DMS 273 treated with DMSO at 0.1 percent for 48 hours (cell line): ENCODE results near the gene NGEF.
"Not testable (repeated sequence)": the region's sequence is repeated elsewhere in the genome, so short reads cannot be mapped to it uniquely, and the experiment has no call there.

Source experiments
- DNase-seq: peaks from one replicate; lab custom pipeline; 2025; lab: John Stamatoyannopoulos, UW

Gene NGEF

DNA sequence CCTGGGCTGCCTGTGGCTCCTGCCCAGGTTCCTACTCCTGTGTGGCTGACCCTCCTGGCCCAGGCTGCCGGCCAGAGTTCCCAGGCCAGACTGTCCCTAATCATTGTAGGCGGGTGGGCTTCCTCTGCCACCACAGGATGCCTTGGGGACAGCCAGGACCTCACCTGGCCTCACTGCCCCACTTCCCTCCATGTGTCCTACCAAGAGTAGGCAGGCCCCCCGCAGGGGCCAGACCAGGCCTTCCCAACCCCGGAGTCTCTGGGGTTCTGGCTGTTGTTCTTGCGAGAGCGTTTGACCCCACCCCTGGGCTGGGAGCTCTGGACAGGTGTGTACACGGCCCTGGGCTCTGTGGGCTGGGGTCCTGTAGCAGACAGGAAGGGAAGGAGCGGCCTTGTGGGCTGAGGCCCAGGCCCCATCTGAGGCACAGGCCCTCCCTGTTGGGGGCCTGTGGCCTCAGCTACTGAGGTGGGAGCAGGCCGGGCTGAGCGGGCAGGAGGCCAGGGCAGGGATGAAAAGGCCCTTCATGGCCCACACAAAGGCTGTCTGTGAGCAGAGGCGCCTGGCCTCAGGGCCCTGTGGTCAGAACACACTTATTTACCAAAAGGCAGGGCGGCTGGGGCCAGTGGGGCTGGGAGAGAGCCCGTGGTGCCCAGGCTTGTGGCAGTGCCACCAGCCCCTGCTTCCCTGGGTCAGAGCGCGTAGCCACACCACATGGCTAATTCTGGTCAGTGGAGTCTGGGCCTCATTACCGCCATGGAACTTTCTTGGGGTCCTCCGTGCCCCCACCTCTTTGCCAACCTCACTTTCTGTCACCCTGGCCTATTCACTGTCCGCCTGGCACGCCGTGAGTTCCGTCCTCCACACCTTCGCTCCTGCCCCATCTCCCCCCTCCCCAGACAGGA lies 141.0 kb downstream of the NGEF start:
- DNase-seq = no peak

DNA sequence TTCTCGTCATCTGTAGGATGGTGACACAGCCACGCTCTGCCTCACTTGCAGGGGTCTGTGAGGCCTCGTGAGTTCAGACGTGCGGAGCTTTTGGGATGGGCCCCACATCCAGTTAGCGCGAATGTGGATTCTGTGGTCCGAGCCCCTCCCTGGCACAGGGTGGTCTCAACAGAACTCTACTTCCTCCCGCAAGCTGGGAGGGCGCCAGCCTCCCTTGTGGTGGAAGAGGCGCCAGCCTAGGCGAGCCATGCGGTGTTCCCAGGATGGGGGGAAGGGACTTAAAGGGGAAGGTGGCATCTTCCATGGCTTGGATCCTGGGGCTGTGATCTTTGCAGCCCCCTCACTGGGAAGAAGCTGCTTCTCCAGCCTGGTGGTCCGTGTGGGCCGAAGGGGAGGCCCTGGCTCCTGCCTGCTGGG lies 141.6 kb downstream of the NGEF start:
- DNase-seq = no peak

DNA sequence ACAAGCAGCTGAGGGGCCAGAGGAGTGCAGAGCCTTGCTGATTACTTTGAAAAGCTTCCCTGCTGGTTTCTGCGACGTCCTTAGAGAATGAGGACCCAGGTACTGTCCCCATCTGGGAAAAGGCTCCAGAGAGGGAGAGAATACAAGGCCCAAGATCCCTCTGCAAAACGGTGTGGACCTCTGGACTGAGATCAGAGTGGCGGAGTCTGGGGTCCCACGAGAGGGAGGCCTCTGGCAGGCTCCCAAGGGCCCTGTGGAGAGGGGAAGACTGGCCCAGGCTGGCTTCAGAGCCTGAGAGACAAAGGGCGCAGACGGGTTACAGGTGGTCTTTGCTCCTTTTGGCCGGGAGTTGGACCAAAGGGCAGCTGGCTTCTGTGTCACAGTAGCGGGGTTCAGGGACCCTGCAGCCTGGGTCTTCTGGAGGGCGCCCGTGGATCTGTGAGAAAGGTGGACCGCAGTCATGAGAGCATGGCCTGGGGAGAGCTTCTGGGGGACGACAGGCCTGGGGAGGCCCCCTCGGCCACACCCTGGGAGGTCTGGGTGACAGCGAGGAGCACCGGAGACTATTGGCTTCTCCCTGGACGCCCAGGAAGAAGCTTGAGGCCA lies 142.2 kb downstream of the NGEF start:
- no peak for DNase-seq

DNA sequence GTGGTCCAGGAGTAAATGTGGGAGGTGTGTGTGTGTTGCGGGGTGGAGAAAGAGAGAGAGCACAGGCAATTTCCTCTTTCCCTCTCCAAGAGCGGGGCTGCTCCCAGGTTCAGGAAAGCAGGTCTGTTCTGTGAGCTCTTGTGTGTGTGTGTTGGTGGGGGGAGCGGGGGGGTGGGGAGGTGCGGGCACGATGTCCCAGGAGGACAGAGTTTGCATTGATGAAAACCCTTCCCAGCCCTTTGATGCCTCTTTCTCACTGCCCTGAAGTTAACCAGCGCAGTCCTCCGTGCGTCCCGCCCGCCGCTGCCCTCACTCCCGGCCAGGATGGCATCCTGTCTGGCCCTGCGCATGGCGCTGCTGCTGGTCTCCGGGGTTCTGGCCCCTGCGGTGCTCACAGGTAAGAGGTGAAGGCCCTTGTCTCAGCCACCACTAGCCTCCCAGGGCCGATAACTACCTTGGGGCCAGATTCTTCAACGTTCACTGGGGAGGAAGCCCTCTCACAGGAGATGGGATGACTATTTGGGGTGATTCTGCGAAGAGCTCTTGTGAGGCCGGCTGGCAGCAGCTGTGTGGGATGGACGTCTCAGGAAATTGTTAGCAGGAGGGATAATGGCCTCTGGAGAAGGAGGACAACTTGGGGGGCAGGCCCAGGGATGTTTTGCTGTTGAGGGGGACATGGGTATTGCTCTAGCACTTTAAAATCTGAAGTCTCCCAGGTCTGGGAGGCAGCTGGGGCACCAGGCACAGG lies 142.9 kb downstream of the NGEF start, which contains the start of gene SNORC:
Gene SNORC (plus strand): TSS at position 247 of the 748 bp plus-strand sequence. CDS start 78 bp downstream, at position 325.
- DNase-seq = no peak

DNA sequence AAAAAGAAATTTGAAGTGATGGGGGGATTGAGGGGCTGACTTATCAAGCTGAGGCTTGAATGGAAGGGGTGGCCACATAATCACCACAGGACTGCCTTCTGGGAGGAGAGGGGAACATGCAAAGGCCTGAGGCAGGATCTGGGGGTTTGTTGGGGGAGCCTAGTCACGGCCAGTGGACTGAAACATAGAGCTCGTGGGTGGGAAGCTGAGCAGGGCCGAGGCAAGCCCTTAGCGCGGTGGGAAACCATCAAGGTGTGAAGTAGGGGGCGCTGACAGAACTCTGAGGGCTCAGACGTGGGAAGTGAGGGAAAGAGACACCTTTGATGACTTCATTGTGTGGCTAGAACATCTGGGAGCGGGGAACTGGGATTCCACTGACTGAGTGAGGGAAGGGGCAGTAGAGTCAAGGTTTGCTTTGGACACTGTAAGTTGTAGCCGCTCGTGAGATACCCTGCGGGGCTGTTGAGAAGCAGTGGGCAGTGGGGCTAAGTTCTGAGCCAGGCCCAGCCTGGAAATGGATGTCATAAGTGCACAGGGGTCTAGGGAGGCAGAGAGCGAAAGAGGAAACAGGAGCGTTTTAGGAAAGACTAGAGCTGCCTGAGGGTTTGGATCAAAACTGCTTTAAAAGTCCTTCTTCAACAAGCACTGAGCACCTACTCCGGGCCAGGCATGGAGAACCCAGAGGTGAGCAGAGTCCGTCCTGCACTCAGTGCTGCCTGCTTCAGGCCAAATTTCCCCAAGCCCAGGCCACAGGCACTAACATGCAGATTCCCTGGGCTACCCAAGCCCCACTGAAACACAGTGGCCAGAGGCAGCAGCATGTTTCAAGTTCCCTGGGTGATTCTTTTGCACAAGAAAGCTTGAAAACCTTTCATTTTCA lies 143.7 kb downstream of the NGEF start:
- DNase-seq = no peak

DNA sequence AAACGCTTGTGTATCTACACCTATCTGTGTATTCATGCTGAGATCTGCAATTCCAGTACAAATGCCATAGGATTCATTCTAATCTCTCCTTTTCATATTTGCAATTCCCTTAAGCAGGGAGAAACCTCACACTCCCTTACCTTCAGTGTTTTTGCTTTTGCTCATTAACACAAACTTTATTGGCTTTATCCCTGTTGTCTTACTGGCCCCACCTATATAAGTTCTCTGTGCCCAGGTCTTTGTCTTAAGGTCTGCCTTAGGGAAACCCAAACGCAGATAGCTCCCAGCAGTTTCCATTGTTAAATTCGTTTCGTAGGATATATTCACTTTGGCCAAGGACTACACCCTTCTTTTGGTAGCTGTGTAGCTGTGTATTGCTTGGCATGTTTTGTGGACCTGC lies 147.0 kb downstream of the NGEF start:
- DNase-seq = no peak

DNA sequence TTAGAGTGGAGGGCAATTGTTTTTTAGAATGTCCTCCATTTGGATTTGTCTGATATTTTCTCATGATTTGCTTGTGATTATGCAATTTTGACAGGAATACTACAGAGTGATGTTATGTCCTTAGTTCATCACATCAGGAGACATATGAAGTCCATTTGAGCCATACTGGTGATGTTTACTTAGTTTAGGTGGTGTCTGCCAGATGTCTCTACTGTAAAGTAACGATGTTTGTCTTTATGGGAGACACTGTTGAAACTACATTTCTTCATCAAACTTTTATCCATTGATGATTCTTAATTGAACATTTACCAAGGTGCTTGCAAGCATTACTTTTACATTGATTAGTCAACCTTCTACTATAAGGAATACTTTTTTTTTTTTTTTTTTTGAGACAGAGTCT lies 147.9 kb downstream of the NGEF start:
- no peak for DNase-seq

DNA sequence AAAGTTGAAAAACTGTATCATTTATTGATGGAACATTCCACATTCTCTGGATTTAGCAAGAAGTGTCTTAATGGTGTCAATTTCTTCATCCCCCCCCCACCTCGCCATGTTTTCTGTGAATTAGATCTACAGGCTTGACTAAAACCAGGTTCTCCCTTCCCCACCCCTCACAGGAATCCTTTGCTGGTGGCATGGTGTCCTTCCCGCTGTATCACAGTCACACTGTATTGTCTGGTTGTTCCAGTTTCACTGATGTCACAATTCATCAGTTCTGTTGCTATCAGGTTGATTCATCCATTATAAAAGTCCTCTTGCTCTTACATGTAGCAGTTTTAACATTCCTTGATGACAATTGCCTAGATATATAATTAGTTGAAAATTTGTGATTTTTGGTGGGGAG lies 149.1 kb downstream of the NGEF start:
- DNase-seq = no peak

DNA sequence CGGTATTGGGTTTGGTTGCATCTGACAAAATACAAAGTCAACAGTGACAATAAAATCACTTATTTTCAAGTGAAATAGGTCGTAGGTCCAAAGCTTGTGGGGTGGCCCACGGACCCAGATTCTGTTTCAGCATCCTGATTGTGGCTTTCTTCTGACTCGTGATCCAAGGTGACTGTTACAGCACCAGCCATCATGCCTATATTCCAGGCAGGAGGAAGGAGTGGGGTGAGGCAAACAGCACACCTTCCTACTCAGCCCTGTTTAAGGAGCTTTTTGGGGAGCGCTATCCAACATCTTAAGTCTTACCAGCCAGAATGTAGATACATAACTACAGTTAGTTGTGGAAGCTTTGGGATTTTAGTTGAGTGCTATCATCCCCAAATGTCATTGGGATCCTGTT lies 151.7 kb downstream of the NGEF start:
- DNase-seq = no peak

DNA sequence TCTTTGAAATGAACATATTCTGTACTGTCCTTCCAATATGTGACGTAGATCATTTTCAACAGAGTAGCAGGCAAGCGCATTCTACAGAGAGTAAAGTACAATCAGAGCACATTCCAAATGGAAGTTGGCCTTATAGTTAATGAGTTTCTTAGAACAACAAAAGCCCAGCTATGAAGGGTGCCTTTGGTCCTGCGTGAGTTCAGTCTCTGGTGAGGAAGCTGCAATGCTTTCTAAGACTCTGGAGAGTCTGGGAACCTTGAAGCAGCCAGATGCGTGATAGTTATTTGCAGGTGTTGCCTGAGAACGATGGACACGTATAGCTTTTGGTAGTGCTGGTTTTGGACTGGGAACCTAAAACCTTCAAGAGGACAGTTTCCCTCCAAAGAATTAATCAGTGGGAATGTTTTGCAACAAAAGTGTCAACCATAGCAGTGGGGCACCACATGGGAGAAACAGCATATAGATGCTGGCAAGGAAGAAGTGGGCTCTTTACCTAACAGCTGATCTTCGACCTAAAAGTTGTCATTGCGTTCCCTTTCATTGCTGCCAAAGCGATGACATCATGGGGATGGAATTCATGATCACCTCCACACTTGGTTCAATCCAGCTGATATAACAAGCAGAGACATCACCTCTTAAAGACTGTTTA lies 152.3 kb downstream of the NGEF start:
- DNase-seq = no peak

DNA sequence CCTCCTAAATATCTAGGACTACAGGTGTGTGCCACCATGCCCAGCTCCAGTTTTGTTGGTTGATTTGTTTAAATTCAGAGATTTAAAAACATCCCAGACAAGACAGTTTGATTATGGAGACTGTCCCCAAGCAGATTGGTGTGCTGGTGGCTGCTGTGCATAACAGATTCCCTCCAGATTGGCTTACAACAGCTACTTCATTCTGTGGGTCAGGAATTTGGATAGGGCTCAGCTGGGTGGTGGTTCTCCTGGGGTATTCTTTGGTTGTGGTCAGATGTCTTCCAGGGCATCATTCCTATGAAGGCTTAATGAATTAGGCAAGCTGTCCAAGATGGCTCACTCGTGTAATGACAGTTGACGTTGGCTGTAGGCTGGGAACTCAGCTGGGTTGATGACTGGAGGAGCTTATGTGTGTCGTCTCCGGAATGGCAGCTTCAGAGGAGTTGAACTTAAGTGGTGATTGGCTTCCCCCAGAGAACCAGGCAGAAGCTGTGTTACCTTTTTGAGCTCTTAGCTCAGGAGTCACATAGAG lies 153.6 kb downstream of the NGEF start:
- DNase-seq = no peak

DNA sequence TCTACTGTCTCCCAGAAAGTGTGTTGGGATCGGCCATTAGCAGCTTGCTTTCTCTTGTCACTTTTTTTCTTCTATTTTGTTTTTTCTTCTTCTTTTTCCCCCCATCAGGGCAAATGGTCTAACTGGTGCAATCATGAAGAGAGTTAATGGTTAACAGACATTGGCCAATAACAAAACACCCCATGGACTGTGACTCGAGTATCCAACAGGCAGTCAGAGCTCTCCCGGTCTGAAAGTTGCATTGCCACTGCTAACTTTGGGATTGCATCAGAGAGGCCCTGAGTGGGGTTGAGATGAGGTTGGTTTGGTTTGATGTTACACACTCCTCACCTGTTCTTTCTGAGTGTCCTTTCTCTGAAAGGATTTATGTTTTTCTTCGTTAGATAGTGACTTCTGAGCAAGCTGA lies 155.9 kb downstream of the NGEF start:
- no peak for DNase-seq

DNA sequence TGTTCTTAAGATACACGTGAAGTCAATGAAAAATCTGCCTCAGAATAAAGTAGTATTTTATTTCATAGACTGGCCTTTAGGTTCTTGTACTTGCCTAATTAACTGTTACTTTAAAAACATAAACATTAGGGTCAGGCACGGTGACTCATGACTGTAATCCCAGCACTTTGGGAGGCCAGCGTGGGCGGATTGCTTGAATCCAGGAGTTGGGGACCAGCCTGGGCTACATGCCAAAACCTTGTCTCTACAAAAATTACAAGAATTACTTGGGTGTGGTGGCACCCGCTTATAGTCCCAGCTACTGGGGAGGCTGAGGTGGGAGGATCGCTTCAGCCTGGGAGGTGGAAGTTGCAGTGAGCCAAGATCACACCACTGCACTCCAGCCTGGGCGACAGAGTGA lies 159.0 kb downstream of the NGEF start:
- no peak for DNase-seq

DNA sequence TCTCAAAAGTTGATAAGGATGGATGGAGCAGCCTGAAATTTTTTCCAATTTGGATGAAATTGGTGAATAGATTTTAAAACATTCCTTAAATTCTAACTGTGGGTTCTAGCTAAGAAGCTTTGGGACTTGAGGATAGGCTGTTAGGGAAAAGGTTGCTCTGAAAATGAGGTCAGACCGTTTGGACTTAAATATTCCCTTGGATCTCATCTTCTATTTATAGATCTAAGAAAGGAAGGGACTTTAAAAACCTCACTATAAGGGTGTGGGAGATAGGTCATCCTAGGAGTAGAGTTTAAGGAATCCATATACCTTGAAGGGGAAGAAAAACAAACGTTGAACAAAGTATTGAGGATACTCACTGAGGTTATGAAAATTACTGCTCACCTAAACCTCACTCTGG lies 160.4 kb downstream of the NGEF start:
- no peak for DNase-seq

DNA sequence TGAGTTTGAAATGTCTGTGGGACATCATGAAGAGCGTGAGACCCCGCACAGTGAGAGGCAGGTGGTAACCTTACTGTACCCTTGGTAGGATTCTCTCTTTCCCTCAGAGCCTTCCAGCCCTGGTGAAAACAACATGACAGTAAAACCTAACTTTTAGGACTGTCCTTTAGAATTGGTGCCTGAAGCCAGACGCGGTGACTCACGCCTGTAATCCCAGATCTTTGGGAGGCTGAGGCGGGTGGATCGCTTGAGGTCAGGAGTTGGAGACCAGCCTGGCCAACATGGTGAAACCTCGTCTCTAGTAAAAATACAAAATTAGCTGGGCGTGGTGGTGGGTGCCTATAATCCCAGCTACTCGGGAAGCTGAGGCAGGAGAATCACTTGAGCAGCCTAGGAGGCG lies 161.0 kb downstream of the NGEF start:
- not testable (repeated sequence) for DNase-seq

DNA sequence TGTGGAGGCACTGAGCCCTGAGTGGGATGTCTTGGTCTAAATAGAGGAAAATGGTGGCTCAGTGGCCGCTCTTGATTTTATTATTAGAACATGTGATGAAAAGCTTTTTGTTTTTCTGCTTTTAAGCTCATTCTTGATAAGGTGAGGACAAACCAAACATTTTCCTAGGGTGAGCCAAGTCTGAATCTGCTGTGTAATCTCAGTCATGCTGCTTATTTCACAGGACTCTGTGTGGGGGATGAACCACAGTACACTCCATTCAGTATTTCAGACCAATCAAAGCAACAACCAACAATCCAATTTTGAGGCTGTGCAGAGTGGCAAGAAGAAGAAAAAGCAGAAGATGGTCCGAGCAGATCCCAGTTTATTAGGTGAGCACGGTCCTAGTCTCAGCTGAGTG lies 163.0 kb downstream of the NGEF start:
- DNase-seq = no peak

DNA sequence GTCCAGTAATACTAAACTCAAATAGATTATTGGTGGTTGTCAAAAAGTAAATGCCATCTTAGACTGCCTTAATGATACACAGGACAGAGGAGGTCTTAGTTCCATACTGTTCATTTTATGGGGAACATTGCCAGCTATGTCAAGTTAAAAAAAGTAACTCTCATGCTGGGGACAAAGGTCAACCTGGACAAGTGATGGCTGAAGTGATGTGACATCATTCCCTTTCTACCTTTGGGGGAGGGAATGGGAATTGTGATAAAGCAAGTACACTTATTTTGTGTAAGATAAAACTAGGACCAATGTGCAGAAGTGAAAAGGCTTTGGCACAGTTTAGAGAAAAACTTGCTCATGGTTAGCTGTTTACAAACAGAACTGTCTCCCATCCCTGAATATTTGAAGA lies 167.0 kb downstream of the NGEF start:
- no peak for DNase-seq

DNA sequence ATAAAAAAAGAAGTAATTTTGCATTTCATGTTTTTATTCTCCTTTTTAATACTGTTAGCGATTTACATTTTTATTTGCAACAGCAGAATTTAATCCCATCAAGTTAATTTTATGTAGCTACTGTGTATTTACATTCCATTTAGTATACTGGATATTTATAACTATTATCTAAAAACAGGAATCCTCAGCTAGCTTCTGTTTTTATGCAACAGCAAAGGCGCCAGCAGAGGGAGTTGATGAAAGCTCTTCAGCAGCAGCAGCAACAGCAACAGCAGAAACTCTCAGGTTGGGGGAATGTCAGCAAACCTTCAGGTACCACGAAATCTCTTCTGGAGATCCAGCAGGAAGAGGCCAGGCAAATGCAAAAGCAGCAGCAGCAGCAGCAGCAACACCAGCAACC lies 169.2 kb downstream of the NGEF start:
- no peak for DNase-seq

DNA sequence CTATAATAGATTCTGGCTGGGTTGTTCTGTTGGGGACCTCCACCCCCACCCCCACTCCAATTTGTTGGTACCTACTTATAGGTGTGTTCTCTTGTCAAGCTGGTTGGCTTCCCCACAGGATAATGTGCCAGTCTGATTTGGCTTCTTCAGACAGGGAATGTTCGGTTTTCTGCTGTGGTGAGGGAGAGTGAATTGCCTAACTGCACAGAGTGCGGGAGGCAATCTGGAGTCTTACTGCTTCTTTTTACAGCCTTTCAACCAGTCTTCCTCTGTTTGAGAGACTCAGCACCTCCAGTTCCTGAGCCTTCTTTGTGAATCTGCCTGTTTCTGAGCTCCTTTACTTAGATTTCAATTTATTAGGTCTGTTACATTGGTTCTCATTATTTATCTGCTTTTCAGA lies 170.4 kb downstream of the NGEF start:
- no peak for DNase-seq

DNA sequence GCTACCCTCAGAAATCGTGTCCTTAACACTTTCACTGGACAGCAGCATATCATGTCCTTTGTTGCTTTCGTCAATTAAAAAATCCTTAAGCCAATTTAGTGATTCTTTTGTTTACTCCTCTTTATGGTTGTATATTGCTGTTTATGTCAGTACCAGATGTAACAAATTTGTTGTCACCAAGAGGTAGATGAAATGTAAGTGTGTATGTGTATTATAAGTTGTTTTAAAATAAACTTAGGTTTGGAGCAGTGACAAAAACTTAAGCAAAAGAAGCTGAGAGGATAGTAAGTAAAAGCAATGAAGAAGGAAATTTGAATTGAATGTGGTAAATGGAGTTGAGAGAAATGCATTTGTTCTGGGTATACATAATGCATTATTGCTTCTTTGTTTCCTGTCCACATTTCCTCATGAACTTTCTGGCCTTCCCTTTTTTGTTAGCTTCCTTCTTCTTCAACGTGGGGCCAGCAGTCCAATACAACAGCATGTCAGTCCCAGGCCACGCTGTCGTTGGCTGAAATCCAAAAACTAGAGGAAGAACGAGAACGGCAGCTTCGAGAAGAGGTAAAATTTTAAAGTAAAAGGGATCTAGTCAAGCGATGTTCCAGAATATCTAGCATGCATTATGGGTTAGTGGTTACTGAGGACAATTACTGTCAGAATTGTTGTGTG lies 173.5 kb downstream of the NGEF start:
- no peak for DNase-seq
